ENCODE results near the gene PRRC2A. TPM values are rescaled to one million over a fixed set of nuclear protein-coding genes. Genes with fewer than 3 reads are reported as not detected.

The PRRC2A gene
- total RNA-seq, 4 donors from 2014 or later = 71.4 to 113 (median 88.0) TPM

DNA sequence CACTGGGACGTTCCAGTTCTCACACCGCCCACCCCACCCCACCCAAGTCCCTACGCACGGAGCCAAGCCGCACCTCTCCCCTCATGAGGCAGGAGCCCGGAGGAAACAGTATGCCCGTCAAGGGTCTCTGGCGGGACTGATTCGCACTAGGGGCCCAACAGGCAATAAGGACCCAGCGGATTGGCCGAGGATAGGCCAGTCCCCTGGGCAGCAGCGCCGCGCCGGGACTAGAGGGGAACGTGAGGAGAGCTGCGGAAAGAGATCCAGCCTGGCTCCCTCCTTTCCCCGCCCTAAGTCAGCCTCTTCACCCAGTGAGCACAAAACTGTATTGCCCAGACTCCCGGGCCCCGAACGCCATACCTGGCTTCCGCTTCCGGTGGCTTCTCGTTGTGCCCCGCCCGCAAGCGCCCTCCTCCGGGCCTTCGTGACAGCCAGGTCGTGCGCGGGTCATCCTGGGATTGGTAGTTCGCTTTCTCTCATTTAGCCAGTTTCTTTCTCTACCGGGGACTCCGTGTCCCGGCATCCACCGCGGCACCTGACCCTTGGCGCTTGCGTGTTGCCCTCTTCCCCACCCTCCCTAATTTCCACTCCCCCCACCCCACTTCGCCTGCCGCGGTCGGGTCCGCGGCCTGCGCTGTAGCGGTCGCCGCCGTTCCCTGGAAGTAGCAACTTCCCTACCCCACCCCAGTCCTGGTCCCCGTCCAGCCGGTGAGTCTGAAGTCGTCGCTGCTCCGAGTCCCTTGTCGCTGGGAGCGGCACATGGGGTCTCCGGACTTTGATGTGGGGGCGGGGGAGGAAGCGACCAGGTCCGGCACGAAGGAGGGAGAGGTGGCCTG is 45.2 kb downstream of the PRRC2A start, which contains the start of gene CSNK2B:
Gene CSNK2B, plus strand, starts transcription at position 580 of the 836 bp plus-strand sequence. CDS start 752 bp downstream, outside the sequence.
- H3K4me3 ChIP-seq = peak within 1 kb of the TSS; percentile 67 to 93 (median 87)
- no peaks in the 10 kb centered on the region for H3K27me3 ChIP-seq
- 0% methylated on average over 63 of the region's 63 CpGs for WGBS, 2 donors
- no peaks in the 10 kb centered on the region for H3K9me3 ChIP-seq
- peak within 1 kb of the TSS; percentile 60 to 99 (median 96) for H3K27ac ChIP-seq
- H3K4me1 ChIP-seq = peaks cover 0 to 64% (median 26%) of the 10 kb centered on the region in 4 donors
- H3K36me3 ChIP-seq = peaks cover 8 to 61% (median 23%) of the 10 kb centered on the region in 3 donors
- TF ChIP-seq, protein P1, sequence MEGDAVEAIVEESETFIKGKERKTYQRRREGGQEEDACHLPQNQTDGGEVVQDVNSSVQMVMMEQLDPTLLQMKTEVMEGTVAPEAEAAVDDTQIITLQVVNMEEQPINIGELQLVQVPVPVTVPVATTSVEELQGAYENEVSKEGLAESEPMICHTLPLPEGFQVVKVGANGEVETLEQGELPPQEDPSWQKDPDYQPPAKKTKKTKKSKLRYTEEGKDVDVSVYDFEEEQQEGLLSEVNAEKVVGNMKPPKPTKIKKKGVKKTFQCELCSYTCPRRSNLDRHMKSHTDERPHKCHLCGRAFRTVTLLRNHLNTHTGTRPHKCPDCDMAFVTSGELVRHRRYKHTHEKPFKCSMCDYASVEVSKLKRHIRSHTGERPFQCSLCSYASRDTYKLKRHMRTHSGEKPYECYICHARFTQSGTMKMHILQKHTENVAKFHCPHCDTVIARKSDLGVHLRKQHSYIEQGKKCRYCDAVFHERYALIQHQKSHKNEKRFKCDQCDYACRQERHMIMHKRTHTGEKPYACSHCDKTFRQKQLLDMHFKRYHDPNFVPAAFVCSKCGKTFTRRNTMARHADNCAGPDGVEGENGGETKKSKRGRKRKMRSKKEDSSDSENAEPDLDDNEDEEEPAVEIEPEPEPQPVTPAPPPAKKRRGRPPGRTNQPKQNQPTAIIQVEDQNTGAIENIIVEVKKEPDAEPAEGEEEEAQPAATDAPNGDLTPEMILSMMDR (IDR thresholded peaks at IDR 0.05) = peak in 1 of 5 experiments; percentile 34
- TF ChIP-seq EP300 (IDR thresholded peaks at IDR 0.05) (peak; percentile 94 to 95), POLR2A (IDR thresholded peaks at IDR 0.05) (peak; percentile 73 to 86)
- DNase-seq (ENCODE audit: low spot score in 2 of 2) = peak; percentile 97 to 98

DNA sequence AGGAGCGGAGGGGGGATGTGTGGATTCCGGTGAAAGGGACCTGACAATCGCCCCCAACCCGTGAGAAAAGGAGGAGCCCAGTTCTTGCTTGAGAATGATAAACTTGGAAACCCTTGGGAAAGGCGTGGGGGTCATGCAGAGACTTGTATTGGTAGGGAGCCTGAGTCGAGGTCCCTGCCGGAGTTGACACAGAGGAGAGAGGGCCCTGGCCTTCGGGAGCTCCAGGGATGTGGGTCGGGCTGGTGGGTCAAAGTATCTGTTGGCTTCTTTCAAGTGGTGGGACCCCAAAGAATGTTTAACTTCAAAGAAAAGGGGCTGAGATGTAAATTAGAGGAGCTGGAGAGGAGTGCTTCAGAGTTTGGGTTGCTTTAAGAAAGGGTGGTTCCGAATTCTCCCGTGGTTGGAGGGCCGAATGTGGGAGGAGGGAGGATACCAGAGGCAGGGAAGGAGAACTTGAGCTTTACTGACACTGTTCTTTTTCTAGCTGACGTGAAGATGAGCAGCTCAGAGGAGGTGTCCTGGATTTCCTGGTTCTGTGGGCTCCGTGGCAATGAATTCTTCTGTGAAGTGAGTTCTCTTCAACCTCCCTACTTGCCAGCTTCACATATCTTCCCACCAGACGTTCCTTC is 45.9 kb downstream of the PRRC2A start:
- peak overlapping the region; percentile 60 to 99 (median 96) for H3K27ac ChIP-seq
- TF ChIP-seq, protein P1 (IDR thresholded peaks at IDR 0.05) = no peak
- no peak for TF ChIP-seq POLR2A (IDR thresholded peaks at IDR 0.05)
- TF ChIP-seq EP300 (IDR thresholded peaks at IDR 0.05) = no peak
- H3K4me1 ChIP-seq = peaks cover 0 to 57% (median 24%) of the 10 kb centered on the region in 4 donors
- H3K27me3 ChIP-seq = no peaks in the 10 kb centered on the region
- H3K4me3 ChIP-seq = peak overlapping the region; percentile 67 to 93 (median 87)
- no peaks in the 10 kb centered on the region for H3K9me3 ChIP-seq
- 2 to 4% methylated on average over 15 of the region's 15 CpGs for WGBS, 2 donors
- H3K36me3 ChIP-seq = peaks cover 8 to 68% (median 31%) of the 10 kb centered on the region in 3 donors
- no peak for DNase-seq (ENCODE audit: low spot score in 2 of 2)

DNA sequence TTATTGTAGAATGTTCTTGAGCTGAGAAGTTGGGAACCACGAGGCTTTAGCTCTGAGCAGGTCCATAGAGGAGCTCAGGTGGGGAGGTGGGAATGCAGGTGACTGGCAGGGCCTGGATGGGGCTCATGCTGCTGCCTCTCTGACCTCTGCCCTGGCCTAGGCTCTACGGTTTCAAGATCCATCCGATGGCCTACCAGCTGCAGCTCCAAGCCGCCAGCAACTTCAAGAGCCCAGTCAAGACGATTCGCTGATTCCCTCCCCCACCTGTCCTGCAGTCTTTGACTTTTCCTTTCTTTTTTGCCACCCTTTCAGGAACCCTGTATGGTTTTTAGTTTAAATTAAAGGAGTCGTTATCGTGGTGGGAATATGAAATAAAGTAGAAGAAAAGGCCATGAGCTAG is 49.2 kb downstream of the PRRC2A start, which contains the start of gene LY6G5B:
Gene LY6G5B, plus strand, starts transcription at position 301 of the 400 bp plus-strand sequence. CDS start 975 bp downstream, outside the sequence.
- Histone ChIP-seq H3K4me1 (peaks cover 0 to 27% (median 9%) of the 10 kb centered on the region in 4 donors), H3K27me3 (no peaks in the 10 kb centered on the region), H3K36me3 (peaks cover 8 to 75% (median 46%) of the 10 kb centered on the region in 3 donors), H3K4me3 (no peak within 1 kb of the TSS), H3K9me3 (no peaks in the 10 kb centered on the region), H3K27ac (no peak within 1 kb of the TSS)
- WGBS, 2 donors = 84 to 86% methylated on average over 8 of the region's 8 CpGs
- DNase-seq (ENCODE audit: low spot score in 2 of 2) = no peak
- TF ChIP-seq, protein P1 (IDR thresholded peaks at IDR 0.05) = no peak
- no peak for TF ChIP-seq POLR2A (IDR thresholded peaks at IDR 0.05)
- no peak for TF ChIP-seq EP300 (IDR thresholded peaks at IDR 0.05)

DNA sequence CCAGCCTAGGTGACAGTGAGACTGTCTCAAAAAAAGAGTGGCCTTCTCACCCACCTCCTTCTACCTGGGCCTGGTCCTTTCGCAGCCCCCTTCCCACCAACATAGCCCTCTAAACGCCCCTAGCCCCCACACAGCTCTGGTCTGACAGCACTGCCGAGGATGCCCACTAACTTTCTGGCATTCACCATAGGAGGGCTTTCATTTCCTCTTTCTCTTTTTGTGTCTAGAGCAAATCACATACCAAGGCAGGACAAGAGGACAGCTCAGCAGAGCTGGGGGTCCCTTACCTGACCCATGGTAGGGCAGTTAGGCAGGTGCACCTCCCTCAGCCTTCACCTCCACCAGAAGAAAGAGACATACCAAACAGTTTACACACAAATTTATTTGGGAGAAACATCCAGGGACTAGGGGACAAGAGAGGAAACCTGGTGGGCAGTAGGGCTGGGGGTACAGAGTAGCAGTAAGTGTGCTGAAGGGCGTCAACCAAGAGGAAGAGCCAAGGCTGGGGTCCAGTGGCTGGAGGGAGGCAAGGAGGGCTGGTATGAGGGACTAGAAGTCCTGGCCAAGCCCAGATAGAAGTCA is 55.9 kb downstream of the PRRC2A start:
- WGBS, 2 donors = 72 to 82% methylated on average over 4 of the region's 4 CpGs

More for the DNA sequence above, 55.9 kb downstream of the PRRC2A start:
- Histone ChIP-seq H3K27me3 (no peaks in the 10 kb centered on the region), H3K9me3 (no peaks in the 10 kb centered on the region), H3K27ac (no peak overlapping the region), H3K4me3 (no peak overlapping the region), H3K4me1 (peaks cover 0 to 14% (median 2%) of the 10 kb centered on the region in 4 donors), H3K36me3 (peaks cover 0 to 34% (median 16%) of the 10 kb centered on the region in 3 donors)
- no peak for DNase-seq (ENCODE audit: low spot score in 2 of 2)
- TF ChIP-seq POLR2A (IDR thresholded peaks at IDR 0.05) (no peak), EP300 (IDR thresholded peaks at IDR 0.05) (no peak)
- TF ChIP-seq, protein P1 (IDR thresholded peaks at IDR 0.05) = no peak
